Measurements from ENCODE around the gene NTM.

NTM gene

DNA sequence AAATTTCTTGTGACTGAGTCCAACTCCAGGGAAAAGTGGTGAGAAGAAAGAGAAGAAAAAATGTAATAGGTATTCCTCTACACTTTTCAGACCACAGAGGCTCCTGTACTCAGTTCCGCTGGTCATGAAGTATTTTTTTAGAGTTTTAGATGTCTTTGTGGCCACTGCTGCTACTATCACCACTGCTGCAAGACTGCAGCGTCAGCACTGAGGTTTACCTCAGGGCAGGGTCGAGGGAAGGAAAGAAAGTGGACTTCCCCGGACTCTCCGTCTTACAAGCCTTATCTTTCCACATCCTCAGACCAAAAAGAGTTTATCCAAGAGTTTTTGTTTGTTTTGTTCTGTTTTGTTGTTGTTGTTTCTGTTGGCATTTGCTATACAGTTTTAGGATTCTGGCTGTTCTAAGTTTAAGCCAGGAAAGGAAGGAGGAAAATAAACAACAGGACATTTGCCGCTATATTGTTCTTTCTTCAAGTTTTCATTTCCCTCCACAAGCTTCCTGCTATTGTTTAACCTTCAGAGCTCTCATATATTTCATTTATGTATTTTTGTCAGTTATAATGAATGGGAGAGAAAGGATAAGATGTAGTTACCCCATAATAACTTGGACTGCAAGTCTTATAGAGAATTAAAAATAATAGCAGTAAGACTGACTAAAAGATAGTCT, 919.3 kb downstream of the NTM start:
- DNase-seq (ENCODE audit: insufficient read length) = no peak
- no peak for FAIRE-seq
- TF ChIP-seq POLR2AphosphoS5 (IDR thresholded peaks at IDR 0.05; ENCODE audit: low read depth, low read length) (no peak), POLR2A (IDR thresholded peaks at IDR 0.05; ENCODE audit: low read depth, low read length) (no peak), TAF1 (IDR thresholded peaks at IDR 0.05; ENCODE audit: borderline replicate concordance, low read depth, low read length) (no peak)

DNA sequence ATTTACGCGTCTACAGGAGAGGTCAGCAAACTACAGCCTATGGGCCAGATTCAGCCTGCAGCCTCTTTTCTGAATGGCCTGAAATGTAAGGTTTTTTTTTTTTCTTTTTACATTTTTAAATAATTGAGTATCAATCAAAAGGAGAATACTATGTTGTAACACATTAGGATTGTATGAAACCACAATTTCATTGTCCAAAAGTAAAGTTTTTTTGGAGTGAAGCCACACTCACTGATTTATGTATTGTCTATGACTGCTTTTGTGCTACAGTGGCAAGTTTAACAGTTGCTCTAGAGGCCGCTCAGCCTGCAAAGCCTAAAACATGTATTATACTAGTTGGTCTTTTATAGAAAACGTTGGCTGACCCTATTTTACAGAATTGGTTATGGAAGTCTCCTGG, 923.2 kb downstream of the NTM start:
- no peak for TF ChIP-seq POLR2A (IDR thresholded peaks at IDR 0.05; ENCODE audit: low read depth, low read length)
- no peak for TF ChIP-seq TAF1 (IDR thresholded peaks at IDR 0.05; ENCODE audit: borderline replicate concordance, low read depth, low read length)
- TF ChIP-seq POLR2AphosphoS5 (IDR thresholded peaks at IDR 0.05; ENCODE audit: low read depth, low read length) = no peak
- no peak for FAIRE-seq

DNA sequence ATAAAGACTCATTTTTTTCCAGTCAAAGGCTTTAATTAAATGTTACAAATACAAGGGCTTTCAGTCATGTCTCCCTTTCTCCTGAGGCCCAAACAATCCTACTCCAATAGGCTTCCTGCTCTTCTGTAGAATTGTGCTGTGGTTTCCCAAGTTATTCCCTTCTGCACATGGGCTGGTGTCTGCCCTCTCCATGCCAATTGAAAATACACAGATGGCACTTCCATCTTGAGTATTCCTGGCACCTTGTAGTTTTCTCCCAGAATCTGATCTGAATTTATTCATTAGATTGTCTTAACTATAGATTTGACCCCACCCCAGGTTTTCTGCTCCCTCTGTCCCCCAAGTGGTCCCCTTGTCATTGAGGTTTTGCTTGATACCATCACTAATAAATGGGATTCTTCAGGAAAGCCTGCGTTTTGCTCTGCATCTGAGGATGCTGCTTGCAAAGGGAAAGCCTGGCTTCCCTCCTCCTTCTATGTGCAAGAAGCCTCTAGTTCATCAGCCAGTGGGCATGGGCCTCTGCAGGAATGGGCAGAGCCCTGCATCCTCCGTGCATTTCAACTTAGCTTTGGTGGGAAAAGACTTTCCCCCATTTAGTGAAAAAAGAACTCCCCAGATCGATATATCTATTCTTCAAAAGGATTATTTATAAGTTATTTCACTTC, 926.7 kb downstream of the NTM start:
- FAIRE-seq (no peak), DNase-seq (ENCODE audit: insufficient read length) (no peak)
- no peak for TF ChIP-seq POLR2A (IDR thresholded peaks at IDR 0.05; ENCODE audit: low read depth, low read length)
- no peak for TF ChIP-seq POLR2AphosphoS5 (IDR thresholded peaks at IDR 0.05; ENCODE audit: low read depth, low read length)
- TF ChIP-seq TAF1 (IDR thresholded peaks at IDR 0.05; ENCODE audit: borderline replicate concordance, low read depth, low read length) = no peak

More for the DNA sequence above, 923.2 kb downstream of the NTM start:
- no peak for DNase-seq (ENCODE audit: insufficient read length)

DNA sequence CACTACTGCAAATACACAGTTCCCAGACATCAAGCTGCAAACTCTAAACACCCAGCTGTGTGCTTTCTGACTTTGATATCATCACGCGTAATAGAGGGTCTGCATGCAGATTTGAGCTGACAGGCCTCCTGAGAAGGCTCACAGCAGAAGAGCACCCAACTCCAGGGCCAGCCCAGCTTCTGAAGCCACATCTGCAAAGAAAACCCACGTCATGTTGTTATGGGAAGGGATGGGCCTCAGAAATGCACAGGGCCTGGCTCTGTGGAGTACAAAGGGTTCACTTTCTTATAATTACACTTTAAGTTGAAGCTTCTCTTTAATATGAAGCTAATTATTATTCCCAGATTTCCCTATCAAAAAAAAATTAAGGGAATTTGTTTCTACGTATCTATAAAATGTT, 927.9 kb downstream of the NTM start:
- DNase-seq (ENCODE audit: insufficient read length) (no peak), FAIRE-seq (no peak)
- TF ChIP-seq TAF1 (IDR thresholded peaks at IDR 0.05; ENCODE audit: borderline replicate concordance, low read depth, low read length) (no peak), POLR2A (IDR thresholded peaks at IDR 0.05; ENCODE audit: low read depth, low read length) (no peak), POLR2AphosphoS5 (IDR thresholded peaks at IDR 0.05; ENCODE audit: low read depth, low read length) (no peak)

DNA sequence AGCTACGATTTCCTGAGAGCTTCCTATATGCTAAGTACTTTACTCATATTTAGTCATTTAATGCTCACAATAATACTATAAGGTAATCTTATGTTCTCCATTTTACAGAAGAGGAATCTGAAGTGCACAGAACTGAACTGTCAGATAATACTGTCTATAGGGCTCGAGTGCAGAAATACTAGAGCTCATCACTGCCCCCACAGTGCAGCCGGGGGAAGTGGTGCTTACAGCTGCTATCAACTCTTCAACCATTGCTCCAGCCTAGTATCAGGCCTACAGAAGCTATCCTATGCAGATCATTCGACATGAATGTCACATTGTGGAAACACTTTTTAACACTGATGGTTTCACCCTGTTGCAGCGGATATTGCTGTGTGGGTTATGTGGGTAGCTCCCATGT, 929.9 kb downstream of the NTM start:
- TF ChIP-seq POLR2AphosphoS5 (IDR thresholded peaks at IDR 0.05; ENCODE audit: low read depth, low read length) (no peak), POLR2A (IDR thresholded peaks at IDR 0.05; ENCODE audit: low read depth, low read length) (no peak), TAF1 (IDR thresholded peaks at IDR 0.05; ENCODE audit: borderline replicate concordance, low read depth, low read length) (no peak)
- peak; percentile 81 for FAIRE-seq
- no peak for DNase-seq (ENCODE audit: insufficient read length)

DNA sequence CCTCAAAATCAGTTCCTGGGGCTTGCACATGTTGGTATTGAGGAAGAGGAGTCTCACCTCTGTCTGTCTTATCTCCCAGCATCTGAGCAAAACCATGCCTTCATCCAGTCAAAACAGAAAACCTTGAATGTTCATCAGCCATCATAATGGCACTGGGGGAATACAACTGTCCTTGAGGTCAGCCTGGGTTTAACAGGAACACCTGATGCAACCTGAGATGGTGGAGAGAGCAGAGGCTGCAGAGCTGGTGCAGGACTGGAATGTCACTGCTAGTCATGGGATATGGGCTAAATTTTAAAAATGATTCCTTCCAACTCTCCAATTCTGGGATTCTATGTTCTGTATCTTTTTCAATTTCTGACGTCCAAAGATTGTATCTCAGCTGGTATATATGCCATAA, 931.0 kb downstream of the NTM start:
- TF ChIP-seq POLR2AphosphoS5 (IDR thresholded peaks at IDR 0.05; ENCODE audit: low read depth, low read length) = no peak
- TF ChIP-seq TAF1 (IDR thresholded peaks at IDR 0.05; ENCODE audit: borderline replicate concordance, low read depth, low read length) = no peak
- no peak for TF ChIP-seq POLR2A (IDR thresholded peaks at IDR 0.05; ENCODE audit: low read depth, low read length)
- FAIRE-seq (peak; percentile 71), DNase-seq (ENCODE audit: insufficient read length) (no peak)

DNA sequence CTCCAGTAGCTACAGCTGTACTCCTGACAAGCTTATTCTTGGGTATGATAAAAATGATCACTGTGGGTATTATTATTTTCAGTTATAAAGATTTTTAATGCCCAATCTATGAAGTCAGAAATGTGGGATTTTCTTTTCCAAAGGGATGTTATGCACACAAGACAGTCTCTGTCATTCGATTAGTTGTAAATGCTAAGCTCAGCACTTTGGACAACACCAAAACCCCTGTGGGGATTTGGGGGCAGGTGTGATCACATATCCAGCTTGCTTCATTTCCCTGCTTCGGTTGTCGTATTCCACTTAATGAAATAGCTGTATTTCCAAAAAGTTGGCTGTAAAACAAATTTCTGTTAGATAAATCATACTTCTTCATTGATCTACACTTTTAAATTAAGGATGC, 931.5 kb downstream of the NTM start:
- FAIRE-seq (no peak), DNase-seq (ENCODE audit: insufficient read length) (no peak)
- TF ChIP-seq TAF1 (IDR thresholded peaks at IDR 0.05; ENCODE audit: borderline replicate concordance, low read depth, low read length) (no peak), POLR2AphosphoS5 (IDR thresholded peaks at IDR 0.05; ENCODE audit: low read depth, low read length) (no peak), POLR2A (IDR thresholded peaks at IDR 0.05; ENCODE audit: low read depth, low read length) (no peak)

DNA sequence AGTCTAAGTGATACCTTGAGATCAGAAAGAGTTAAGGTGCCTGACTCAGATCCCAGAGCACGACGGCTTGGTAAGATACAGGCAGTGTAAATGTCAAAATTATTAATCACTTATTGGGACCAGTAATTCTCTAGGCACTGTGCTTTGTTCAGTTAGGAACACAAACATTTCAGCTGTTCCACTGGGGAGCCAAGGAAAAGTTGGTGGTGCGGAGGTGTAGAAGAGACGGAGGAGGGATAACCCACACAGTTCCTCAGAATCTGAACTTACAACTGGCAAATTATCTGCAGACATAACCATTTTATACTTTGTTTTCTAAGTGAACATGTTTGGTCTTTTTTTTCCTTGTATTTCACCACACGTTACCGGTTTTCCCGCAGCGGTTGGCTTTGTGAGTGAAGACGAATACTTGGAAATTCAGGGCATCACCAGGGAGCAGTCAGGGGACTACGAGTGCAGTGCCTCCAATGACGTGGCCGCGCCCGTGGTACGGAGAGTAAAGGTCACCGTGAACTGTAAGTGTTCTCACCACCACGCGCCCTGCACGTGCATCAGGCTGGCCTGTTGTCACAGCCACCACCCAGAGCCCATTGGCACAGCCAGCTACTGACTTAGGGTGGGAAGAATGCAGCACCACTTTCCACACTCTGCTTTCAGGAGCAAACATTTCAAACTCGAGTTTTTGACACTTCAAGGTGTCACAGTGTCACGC, 937.0 kb downstream of the NTM start:
- TF ChIP-seq POLR2AphosphoS5 (IDR thresholded peaks at IDR 0.05; ENCODE audit: low read depth, low read length) = no peak
- no peak for TF ChIP-seq POLR2A (IDR thresholded peaks at IDR 0.05; ENCODE audit: low read depth, low read length)
- TF ChIP-seq TAF1 (IDR thresholded peaks at IDR 0.05; ENCODE audit: borderline replicate concordance, low read depth, low read length) = no peak
- FAIRE-seq (no peak), DNase-seq (ENCODE audit: insufficient read length) (no peak)

DNA sequence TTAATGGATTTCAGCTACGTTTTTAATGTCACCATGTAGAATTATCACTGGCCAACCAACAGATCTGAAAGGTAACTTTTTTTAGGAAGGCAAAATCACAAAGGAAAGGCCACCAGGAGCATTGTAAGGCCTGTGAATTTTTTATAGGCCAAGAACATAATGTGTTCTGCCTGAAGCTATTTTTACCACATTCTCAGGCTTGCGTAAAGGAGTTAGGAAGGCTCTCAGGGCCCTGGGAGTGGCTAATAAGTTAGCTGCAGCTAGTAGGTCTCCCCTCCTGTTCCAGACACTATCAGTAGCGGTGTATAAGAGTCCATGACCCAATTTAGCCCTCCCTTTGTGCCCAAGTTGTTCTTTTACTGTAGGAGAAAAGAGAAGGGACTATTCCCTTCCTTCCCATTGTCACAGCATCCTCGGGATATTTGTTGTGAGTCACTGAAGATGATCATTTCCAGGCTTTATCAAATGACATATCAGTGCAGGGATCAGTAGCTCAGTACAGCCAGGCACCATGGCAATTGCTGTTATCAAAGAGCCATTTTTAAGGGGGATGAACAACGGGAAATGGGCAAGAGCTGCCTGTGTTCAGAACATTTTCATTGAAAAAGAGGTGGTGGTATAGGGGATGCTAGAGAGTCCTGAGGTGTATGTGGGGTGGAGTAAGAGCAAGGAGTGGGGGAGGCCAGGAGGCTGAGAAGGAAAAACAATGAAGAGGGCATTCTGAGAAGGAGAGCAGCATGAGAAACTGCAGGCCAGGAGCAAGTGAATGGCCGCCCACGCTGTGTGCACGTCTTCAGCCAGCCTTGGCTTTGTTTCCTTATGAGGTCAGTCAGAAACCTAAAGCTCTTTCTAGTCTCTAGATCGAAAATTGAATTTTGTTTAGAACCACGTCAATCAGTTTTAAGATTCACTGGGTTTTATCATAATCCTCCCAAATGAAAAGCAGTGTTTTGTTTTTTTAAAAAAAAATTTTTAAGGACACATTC, 940.3 kb downstream of the NTM start:
- DNase-seq (ENCODE audit: insufficient read length) = no peak
- TF ChIP-seq POLR2AphosphoS5 (IDR thresholded peaks at IDR 0.05; ENCODE audit: low read depth, low read length) (no peak), TAF1 (IDR thresholded peaks at IDR 0.05; ENCODE audit: borderline replicate concordance, low read depth, low read length) (no peak), POLR2A (IDR thresholded peaks at IDR 0.05; ENCODE audit: low read depth, low read length) (no peak)
- peak; percentile 96 for FAIRE-seq

DNA sequence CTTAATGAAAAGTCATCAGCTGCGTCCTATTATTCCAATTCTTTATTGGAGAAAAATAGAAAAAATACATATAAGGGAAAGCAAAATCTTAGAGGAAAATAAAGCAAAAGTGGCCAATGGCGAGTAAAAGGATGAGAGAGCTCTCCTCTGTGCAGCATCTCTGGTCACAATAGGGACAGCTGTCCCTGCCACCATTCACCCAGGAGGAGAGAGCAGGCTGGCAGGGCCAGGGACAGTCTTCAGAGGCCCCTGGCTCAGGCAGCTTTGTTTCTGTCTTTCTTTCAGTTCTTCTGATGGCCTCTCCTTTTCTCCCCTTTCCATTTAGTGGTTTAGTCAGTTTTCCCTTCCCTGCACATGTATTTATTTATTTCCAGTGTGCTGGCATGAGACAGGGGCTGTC, 941.3 kb downstream of the NTM start:
- TF ChIP-seq TAF1 (IDR thresholded peaks at IDR 0.05; ENCODE audit: borderline replicate concordance, low read depth, low read length) (no peak), POLR2A (IDR thresholded peaks at IDR 0.05; ENCODE audit: low read depth, low read length) (no peak), POLR2AphosphoS5 (IDR thresholded peaks at IDR 0.05; ENCODE audit: low read depth, low read length) (no peak)

DNA sequence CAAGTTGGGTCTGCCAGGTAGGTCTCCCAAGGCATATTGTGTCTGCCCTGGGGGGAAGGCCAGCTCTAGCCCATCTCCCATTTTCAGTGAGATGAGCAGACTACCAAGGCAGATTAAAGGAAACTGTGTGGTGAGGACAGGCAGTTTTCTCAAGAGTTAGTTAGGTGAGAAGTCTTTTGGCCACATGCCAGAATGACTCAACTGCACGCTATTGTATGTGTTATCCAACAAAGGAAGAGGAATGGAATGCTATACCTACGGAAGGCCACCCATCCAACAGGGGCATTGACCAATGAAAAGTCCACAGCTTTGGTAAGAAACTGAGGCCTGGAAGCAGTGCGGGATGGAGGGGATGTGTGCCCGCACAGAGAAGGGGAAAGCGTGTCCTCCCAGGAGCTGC, 941.7 kb downstream of the NTM start:
- peak; percentile 76 for FAIRE-seq
- DNase-seq (ENCODE audit: insufficient read length) = no peak
- TF ChIP-seq TAF1 (IDR thresholded peaks at IDR 0.05; ENCODE audit: borderline replicate concordance, low read depth, low read length) (no peak), POLR2AphosphoS5 (IDR thresholded peaks at IDR 0.05; ENCODE audit: low read depth, low read length) (no peak), POLR2A (IDR thresholded peaks at IDR 0.05; ENCODE audit: low read depth, low read length) (no peak)

More for the DNA sequence above, 941.3 kb downstream of the NTM start:
- FAIRE-seq = no peak
- DNase-seq (ENCODE audit: insufficient read length) = no peak

Data from GM12892 (cell line).